Measurements from ENCODE around the gene TADA2A. TPM values are rescaled to one million over a fixed set of nuclear protein-coding genes. Genes with fewer than 3 reads are reported as not detected.

The TADA2A gene
- total RNA-seq, 5 donors from 2014 or later (not counting 1 experiment from before 2014, with no cell fraction given): 14.5 to 27.3 (median 21.9) TPM

DNA sequence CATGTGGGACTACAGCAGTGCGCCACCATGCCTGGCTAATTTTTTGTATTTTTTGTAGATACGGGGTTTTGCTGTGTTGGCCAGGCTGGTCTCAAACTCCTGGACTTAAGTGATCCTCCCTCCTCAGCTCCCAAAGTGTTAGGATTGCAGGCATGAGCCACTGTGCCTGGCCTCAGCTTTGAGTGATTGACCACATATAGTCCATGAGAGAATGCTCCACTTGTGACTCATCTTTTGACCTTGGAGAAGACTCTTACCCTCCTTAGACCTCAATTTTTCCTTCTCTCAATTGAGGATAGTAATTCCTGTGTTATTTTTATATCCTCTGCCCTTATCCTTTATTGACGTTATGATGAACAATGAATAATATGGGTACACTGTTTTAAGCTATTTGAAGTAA is 52.1 kb downstream of the TADA2A start:
- Histone ChIP-seq H3K4me3 (ENCODE audit: control insufficient read depth in 1 of 2, extremely low read depth in 1 of 2, low read length in 1 of 2) (no peak overlapping the region), H3K4me1 (ENCODE audit: control insufficient read depth in 1 of 2, extremely low read depth in 1 of 2, insufficient read depth in 2 of 2, low read length in 2 of 2) (no peaks in the 10 kb centered on the region), H3K36me3 (ENCODE audit: control insufficient read depth in 2 of 2, extremely low read depth in 1 of 2, insufficient read depth in 1 of 2, low read length in 1 of 2) (peaks cover 0 to 12% of the 10 kb centered on the region in 2 donors), H3K9me3 (no peaks in the 10 kb centered on the region), H3K27ac (ENCODE audit: low read length) (no peak overlapping the region), H3K27me3 (replicated peaks in 1 of 2; ENCODE audit: control insufficient read depth in 2 of 2, extremely low read depth in 1 of 2, insufficient read depth in 2 of 2, low read length in 1 of 2) (no peaks in the 10 kb centered on the region)
- Mint-ChIP-seq H3K4me1 (no peaks in the 10 kb centered on the region), H3K36me3 (peaks cover 20% of the 10 kb centered on the region), H3K27me3 (no peaks in the 10 kb centered on the region), H3K4me3 (no peak overlapping the region), H3K27ac (no peak overlapping the region), H3K9me3 (no peaks in the 10 kb centered on the region)
- ChIA-PET CTCF (no interaction called here), POLR2A (no interaction called here)
- DNase-seq: no peak
- no peak for ATAC-seq (replicated peaks in 1 of 4)
- no CpG with 5 or more reads among the region's 3 CpGs for WGBS (ENCODE audit: insufficient coverage)

DNA sequence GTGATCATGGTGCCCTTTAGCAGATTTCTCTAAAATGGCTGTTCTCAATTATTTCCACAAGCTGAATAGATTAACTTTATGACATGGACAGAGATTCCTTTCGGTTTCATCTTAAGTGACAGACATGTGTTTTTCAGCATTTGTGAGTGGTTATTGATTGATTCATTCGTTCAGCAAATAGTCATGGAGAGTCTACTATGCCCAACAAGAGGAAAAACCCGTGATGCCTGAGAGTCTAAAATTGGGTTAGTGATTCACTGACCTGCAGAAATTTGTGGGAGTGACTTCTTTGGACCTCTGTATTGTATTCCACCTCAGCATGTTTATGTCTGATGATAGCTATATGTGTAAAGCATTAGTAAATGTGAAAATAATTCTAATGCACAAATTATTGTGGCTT is 55.0 kb downstream of the TADA2A start:
- no peak overlapping the region for H3K27ac Mint-ChIP-seq
- H3K9me3 Mint-ChIP-seq: no peaks in the 10 kb centered on the region
- H3K27me3 ChIP-seq (replicated peaks in 1 of 2; ENCODE audit: control insufficient read depth in 2 of 2, extremely low read depth in 1 of 2, insufficient read depth in 2 of 2, low read length in 1 of 2): no peaks in the 10 kb centered on the region
- no peak for DNase-seq
- no peak overlapping the region for H3K27ac ChIP-seq (ENCODE audit: low read length)
- H3K36me3 Mint-ChIP-seq: peaks cover 40% of the 10 kb centered on the region
- no peaks in the 10 kb centered on the region for H3K27me3 Mint-ChIP-seq
- POLR2A ChIA-PET: no interaction called here
- H3K4me3 Mint-ChIP-seq: no peak overlapping the region
- peaks cover 0 to 4% (median 2%) of the 10 kb centered on the region in 3 donors for H3K4me1 Mint-ChIP-seq
- WGBS (ENCODE audit: insufficient coverage): 75% methylated on average over 2 of the region's 3 CpGs
- no peak overlapping the region for H3K4me3 ChIP-seq (ENCODE audit: control insufficient read depth in 1 of 2, extremely low read depth in 1 of 2, low read length in 1 of 2)
- H3K4me1 ChIP-seq (ENCODE audit: control insufficient read depth in 1 of 2, extremely low read depth in 1 of 2, insufficient read depth in 2 of 2, low read length in 2 of 2): no peaks in the 10 kb centered on the region
- peaks cover 0 to 17% of the 10 kb centered on the region in 2 donors for H3K36me3 ChIP-seq (ENCODE audit: control insufficient read depth in 2 of 2, extremely low read depth in 1 of 2, insufficient read depth in 1 of 2, low read length in 1 of 2)
- H3K9me3 ChIP-seq: no peaks in the 10 kb centered on the region
- ATAC-seq (replicated peaks in 1 of 4): no peak
- CTCF ChIA-PET: no interaction called here

DNA sequence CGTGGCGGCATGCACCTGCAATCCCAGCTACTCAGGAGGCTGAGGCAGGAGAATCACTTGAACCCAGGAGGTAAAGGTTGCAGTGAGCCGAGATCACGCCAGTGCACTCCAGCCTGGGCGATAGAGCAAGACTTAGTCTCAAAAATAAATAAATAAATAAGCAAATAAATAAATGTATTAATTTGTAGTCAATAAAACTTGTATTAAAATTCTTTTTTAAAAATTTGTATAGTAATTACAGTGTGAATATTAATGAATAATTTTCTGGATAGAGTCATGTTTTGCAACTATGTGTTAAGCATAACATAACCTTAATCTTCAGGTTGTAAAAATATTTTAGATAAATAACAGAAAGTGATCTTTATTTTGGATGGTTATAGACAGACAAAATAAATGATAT is 55.8 kb downstream of the TADA2A start:
- no peaks in the 10 kb centered on the region for H3K27me3 ChIP-seq (replicated peaks in 1 of 2; ENCODE audit: control insufficient read depth in 2 of 2, extremely low read depth in 1 of 2, insufficient read depth in 2 of 2, low read length in 1 of 2)
- peaks cover 45% of the 10 kb centered on the region for H3K36me3 Mint-ChIP-seq
- ATAC-seq (replicated peaks in 1 of 4) (no peak), DNase-seq (no peak)
- no peak overlapping the region for H3K4me3 Mint-ChIP-seq
- H3K27ac Mint-ChIP-seq: no peak overlapping the region
- H3K9me3 Mint-ChIP-seq: no peaks in the 10 kb centered on the region
- CTCF ChIA-PET: no interaction called here
- no CpG with 5 or more reads among the region's 5 CpGs for WGBS (ENCODE audit: insufficient coverage)
- no peaks in the 10 kb centered on the region for H3K27me3 Mint-ChIP-seq
- H3K9me3 ChIP-seq: no peaks in the 10 kb centered on the region
- H3K4me1 Mint-ChIP-seq: peaks cover 0 to 4% (median 2%) of the 10 kb centered on the region in 3 donors
- no peak overlapping the region for H3K27ac ChIP-seq (ENCODE audit: low read length)
- H3K4me1 ChIP-seq (ENCODE audit: control insufficient read depth in 1 of 2, extremely low read depth in 1 of 2, insufficient read depth in 2 of 2, low read length in 2 of 2): no peaks in the 10 kb centered on the region
- no peak overlapping the region for H3K4me3 ChIP-seq (ENCODE audit: control insufficient read depth in 1 of 2, extremely low read depth in 1 of 2, low read length in 1 of 2)
- H3K36me3 ChIP-seq (ENCODE audit: control insufficient read depth in 2 of 2, extremely low read depth in 1 of 2, insufficient read depth in 1 of 2, low read length in 1 of 2): peaks cover 0 to 22% of the 10 kb centered on the region in 2 donors
- POLR2A ChIA-PET: no interaction called here

GRCh38 chr17:37463039-37463438 is 56.4 kb downstream of the TADA2A start:
- DNase-seq (no peak), ATAC-seq (replicated peaks in 1 of 4) (no peak)
- Mint-ChIP-seq H3K27ac (no peak overlapping the region), H3K4me3 (no peak overlapping the region), H3K9me3 (no peaks in the 10 kb centered on the region), H3K4me1 (peaks cover 0 to 4% (median 2%) of the 10 kb centered on the region in 3 donors), H3K27me3 (no peaks in the 10 kb centered on the region), H3K36me3 (peaks cover 45% of the 10 kb centered on the region)
- 80% methylated on average over 1 of the region's 3 CpGs for WGBS (ENCODE audit: insufficient coverage)
- Histone ChIP-seq H3K4me1 (ENCODE audit: control insufficient read depth in 1 of 2, extremely low read depth in 1 of 2, insufficient read depth in 2 of 2, low read length in 2 of 2) (no peaks in the 10 kb centered on the region), H3K27me3 (replicated peaks in 1 of 2; ENCODE audit: control insufficient read depth in 2 of 2, extremely low read depth in 1 of 2, insufficient read depth in 2 of 2, low read length in 1 of 2) (no peaks in the 10 kb centered on the region), H3K36me3 (ENCODE audit: control insufficient read depth in 2 of 2, extremely low read depth in 1 of 2, insufficient read depth in 1 of 2, low read length in 1 of 2) (peaks cover 0 to 25% of the 10 kb centered on the region in 2 donors), H3K4me3 (ENCODE audit: control insufficient read depth in 1 of 2, extremely low read depth in 1 of 2, low read length in 1 of 2) (no peak overlapping the region), H3K9me3 (no peaks in the 10 kb centered on the region), H3K27ac (ENCODE audit: low read length) (no peak overlapping the region)
- ChIA-PET POLR2A (no interaction called here), CTCF (no interaction called here)

GRCh38 chr17:37465069-37465616 is 58.5 kb downstream of the TADA2A start:
- ChIA-PET CTCF (no interaction called here), POLR2A (no interaction called here)
- peaks cover 40% of the 10 kb centered on the region for H3K36me3 Mint-ChIP-seq
- no peaks in the 10 kb centered on the region for H3K9me3 Mint-ChIP-seq
- Histone ChIP-seq H3K36me3 (ENCODE audit: control insufficient read depth in 2 of 2, extremely low read depth in 1 of 2, insufficient read depth in 1 of 2, low read length in 1 of 2) (peaks cover 0 to 29% of the 10 kb centered on the region in 2 donors), H3K27me3 (replicated peaks in 1 of 2; ENCODE audit: control insufficient read depth in 2 of 2, extremely low read depth in 1 of 2, insufficient read depth in 2 of 2, low read length in 1 of 2) (no peaks in the 10 kb centered on the region), H3K27ac (ENCODE audit: low read length) (no peak overlapping the region), H3K4me3 (ENCODE audit: control insufficient read depth in 1 of 2, extremely low read depth in 1 of 2, low read length in 1 of 2) (no peak overlapping the region), H3K4me1 (ENCODE audit: control insufficient read depth in 1 of 2, extremely low read depth in 1 of 2, insufficient read depth in 2 of 2, low read length in 2 of 2) (no peaks in the 10 kb centered on the region), H3K9me3 (no peaks in the 10 kb centered on the region)
- ATAC-seq (replicated peaks in 1 of 4) (no peak), DNase-seq (no peak)
- H3K27ac Mint-ChIP-seq: no peak overlapping the region
- no peak overlapping the region for H3K4me3 Mint-ChIP-seq
- peaks cover 0 to 4% (median 2%) of the 10 kb centered on the region in 3 donors for H3K4me1 Mint-ChIP-seq
- WGBS (ENCODE audit: insufficient coverage): 100% methylated on average over 3 of the region's 7 CpGs
- H3K27me3 Mint-ChIP-seq: no peaks in the 10 kb centered on the region

DNA sequence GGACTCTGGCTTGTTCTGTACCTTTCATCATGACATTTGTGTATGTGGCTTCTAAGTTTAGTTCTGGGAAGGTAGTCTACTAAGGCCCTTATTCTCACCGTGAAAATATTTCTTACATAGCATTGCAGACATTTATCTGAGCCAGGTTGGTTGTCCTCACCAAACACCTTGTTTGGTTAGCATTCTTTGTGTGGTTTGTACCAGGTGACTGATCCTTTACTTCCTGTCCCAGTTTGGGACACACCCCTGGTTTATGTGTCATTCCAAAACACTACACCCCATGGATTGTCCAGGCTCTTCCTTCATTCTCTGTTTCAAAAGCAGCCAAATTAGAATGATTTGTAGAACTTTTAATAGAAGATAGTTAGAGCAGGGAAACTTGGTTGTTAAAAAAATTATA is 59.8 kb downstream of the TADA2A start:
- Histone ChIP-seq H3K27me3 (replicated peaks in 1 of 2; ENCODE audit: control insufficient read depth in 2 of 2, extremely low read depth in 1 of 2, insufficient read depth in 2 of 2, low read length in 1 of 2) (no peaks in the 10 kb centered on the region), H3K4me1 (ENCODE audit: control insufficient read depth in 1 of 2, extremely low read depth in 1 of 2, insufficient read depth in 2 of 2, low read length in 2 of 2) (no peaks in the 10 kb centered on the region), H3K36me3 (ENCODE audit: control insufficient read depth in 2 of 2, extremely low read depth in 1 of 2, insufficient read depth in 1 of 2, low read length in 1 of 2) (peaks cover under 1 to 41% of the 10 kb centered on the region in 2 donors), H3K4me3 (ENCODE audit: control insufficient read depth in 1 of 2, extremely low read depth in 1 of 2, low read length in 1 of 2) (no peak overlapping the region), H3K9me3 (no peaks in the 10 kb centered on the region), H3K27ac (ENCODE audit: low read length) (no peak overlapping the region)
- ATAC-seq (replicated peaks in 1 of 4) (no peak), DNase-seq (no peak)
- H3K27me3 Mint-ChIP-seq: no peaks in the 10 kb centered on the region
- H3K27ac Mint-ChIP-seq: no peak overlapping the region
- H3K9me3 Mint-ChIP-seq: no peaks in the 10 kb centered on the region
- ChIA-PET POLR2A (no interaction called here), CTCF (no interaction called here)
- H3K4me1 Mint-ChIP-seq: peaks cover 0 to 4% (median 2%) of the 10 kb centered on the region in 3 donors
- peaks cover 50% of the 10 kb centered on the region for H3K36me3 Mint-ChIP-seq
- no CpG with 5 or more reads among the region's 1 CpG for WGBS (ENCODE audit: insufficient coverage)
- no peak overlapping the region for H3K4me3 Mint-ChIP-seq

- DNase-seq (no peak), ATAC-seq (replicated peaks in 1 of 4) (no peak)
- Mint-ChIP-seq H3K9me3 (no peaks in the 10 kb centered on the region), H3K27ac (no peak overlapping the region), H3K4me1 (peaks cover 0 to 4% (median 2%) of the 10 kb centered on the region in 3 donors), H3K36me3 (peaks cover 54% of the 10 kb centered on the region), H3K4me3 (no peak overlapping the region), H3K27me3 (no peaks in the 10 kb centered on the region)
- H3K4me1 ChIP-seq (ENCODE audit: control insufficient read depth in 1 of 2, extremely low read depth in 1 of 2, insufficient read depth in 2 of 2, low read length in 2 of 2): no peaks in the 10 kb centered on the region
- no peak overlapping the region for H3K27ac ChIP-seq (ENCODE audit: low read length)
- no peaks in the 10 kb centered on the region for H3K9me3 ChIP-seq
- no peaks in the 10 kb centered on the region for H3K27me3 ChIP-seq (replicated peaks in 1 of 2; ENCODE audit: control insufficient read depth in 2 of 2, extremely low read depth in 1 of 2, insufficient read depth in 2 of 2, low read length in 1 of 2)
- CTCF ChIA-PET: no interaction called here
- POLR2A ChIA-PET: no interaction called here
- H3K4me3 ChIP-seq (ENCODE audit: control insufficient read depth in 1 of 2, extremely low read depth in 1 of 2, low read length in 1 of 2): no peak overlapping the region
- H3K36me3 ChIP-seq (ENCODE audit: control insufficient read depth in 2 of 2, extremely low read depth in 1 of 2, insufficient read depth in 1 of 2, low read length in 1 of 2): peaks cover 3 to 54% of the 10 kb centered on the region in 2 donors
- WGBS (ENCODE audit: insufficient coverage): 94% methylated on average over 3 of the region's 7 CpGs
Observed at GRCh38 chr17:37470181-37470580, 63.5 kb downstream of the TADA2A start.

Measured in T-cell (primary cell).